Stimulated activated CD4-positive, alpha-beta T cell treated with anti-CD3 and anti-CD28 coated beads, Interleukin-12 subunit alpha, Interleukin-12 subunit beta, amount 100 ng/mL, for 4 hours (primary cell): ENCODE measurements around the gene CNTFR.

Experiments used
- DNase-seq: peaks from one replicate; pipeline ENCODE4 v3.0.0-alpha.2; 2020

Gene CNTFR

GRCh38 chr9:34570809-34571480, 18.6 kb downstream of the CNTFR start:
- no peak for DNase-seq

GRCh38 chr9:34570376-34570775, 19.1 kb downstream of the CNTFR start:
- no peak for DNase-seq

GRCh38 chr9:34568774-34569173, 20.8 kb downstream of the CNTFR start:
- DNase-seq = no peak

- no peak for DNase-seq
Measured at GRCh38 chr9:34568133-34568532, 21.4 kb downstream of the CNTFR start.

- DNase-seq = no peak
Measured at GRCh38 chr9:34566972-34567371, 22.6 kb downstream of the CNTFR start.

GRCh38 chr9:34566322-34566721, 23.2 kb downstream of the CNTFR start:
- DNase-seq = no peak

- no peak for DNase-seq
Measured at GRCh38 chr9:34565856-34566255, 23.7 kb downstream of the CNTFR start.

- no peak for DNase-seq
Measured at GRCh38 chr9:34564617-34565016, 24.9 kb downstream of the CNTFR start.

- no peak for DNase-seq
Measured at GRCh38 chr9:34563262-34563661, 26.3 kb downstream of the CNTFR start.

GRCh38 chr9:34562135-34562745, 27.3 kb downstream of the CNTFR start:
- DNase-seq = peak; percentile 14

GRCh38 chr9:34560599-34561214, 28.8 kb downstream of the CNTFR start:
- no peak for DNase-seq

- DNase-seq = no peak
Measured at GRCh38 chr9:34559624-34560455, 29.7 kb downstream of the CNTFR start.

- DNase-seq = no peak
Measured at GRCh38 chr9:34558919-34559623, 30.5 kb downstream of the CNTFR start.

- DNase-seq = no peak
Measured at GRCh38 chr9:34558364-34558763, 31.2 kb downstream of the CNTFR start.

GRCh38 chr9:34557426-34558321, 31.9 kb downstream of the CNTFR start:
- DNase-seq = no peak

GRCh38 chr9:34556949-34557348, 32.6 kb downstream of the CNTFR start:
- no peak for DNase-seq

GRCh38 chr9:34555936-34556525, 33.5 kb downstream of the CNTFR start:
- DNase-seq = no peak

- DNase-seq = no peak
Measured at GRCh38 chr9:34555500-34555899, 34.0 kb downstream of the CNTFR start.

GRCh38 chr9:34555002-34555348, 34.5 kb downstream of the CNTFR start:
- DNase-seq = no peak

GRCh38 chr9:34554211-34555001, 35.1 kb downstream of the CNTFR start:
- no peak for DNase-seq
